NCI-H146 (cell line): ENCODE data around the gene NEMP1.
"Not testable (repeated sequence)": the region's sequence is repeated elsewhere in the genome, so short reads cannot be mapped to it uniquely, and the experiment has no call there.

Experiments
- DNase-seq: peaks from one replicate; lab custom pipeline; 2025; lab: John Stamatoyannopoulos, UW

Gene NEMP1

GRCh38 chr12:57078519-57079404, at the start of gene NEMP1:
NEMP1 (minus strand) TSS chr12:57078791; CDS start chr12:57078745, 46 bp downstream.
- peak; percentile 100 for DNase-seq

GRCh38 chr12:57127726-57128518, 49.3 kb upstream of the NEMP1 start, which contains the start of gene LRP1:
LRP1 (plus strand) TSS chr12:57128483; CDS start chr12:57128965, 482 bp downstream.
- DNase-seq, result peak; percentile 80

GRCh38 chr12:57127101-57127725, 48.6 kb upstream of the NEMP1 start:
- peak; percentile 67 for DNase-seq

- no peak for DNase-seq
Observed at GRCh38 chr12:57126561-57126960, 48.0 kb upstream of the NEMP1 start.

GRCh38 chr12:57126061-57126460, 47.5 kb upstream of the NEMP1 start:
- no peak for DNase-seq

- peak; percentile 73 for DNase-seq
Observed at GRCh38 chr12:57124261-57124877, 45.8 kb upstream of the NEMP1 start.

- no peak for DNase-seq
Observed at GRCh38 chr12:57123813-57124212, 45.2 kb upstream of the NEMP1 start.

- not testable (repeated sequence) for DNase-seq
Observed at GRCh38 chr12:57120718-57121117, 42.1 kb upstream of the NEMP1 start.

GRCh38 chr12:57119294-57120085, 40.9 kb upstream of the NEMP1 start:
- no peak for DNase-seq

GRCh38 chr12:57118711-57119271, 40.2 kb upstream of the NEMP1 start:
- no peak for DNase-seq

GRCh38 chr12:57116580-57117281, 38.1 kb upstream of the NEMP1 start:
- no peak for DNase-seq

- DNase-seq, result no peak
Observed at GRCh38 chr12:57112492-57113294, 34.1 kb upstream of the NEMP1 start.

GRCh38 chr12:57111031-57111734, 32.6 kb upstream of the NEMP1 start, which contains the start of gene STAT6:
STAT6 (minus strand) TSS chr12:57111362; CDS start chr12:57108278, 3,084 bp downstream.
- peak; percentile 71 for DNase-seq

GRCh38 chr12:57110104-57111030, 31.8 kb upstream of the NEMP1 start:
- peak; percentile 46 for DNase-seq

GRCh38 chr12:57109207-57110103, 30.9 kb upstream of the NEMP1 start:
- DNase-seq, result no peak

- no peak for DNase-seq
Observed at GRCh38 chr12:57107456-57108155, 29.0 kb upstream of the NEMP1 start.
